Progenitor cell of endocrine pancreas (in vitro differentiated cells): ENCODE results near the gene KDM4F. TPM values are rescaled to one million over a fixed set of nuclear protein-coding genes. Genes with fewer than 3 reads are reported as not detected.

Experiments used
- DNase-seq: peaks from one replicate; pipeline ENCODE4 v3.0.0; 2021; ENCODE audit warnings: low spot score; ENCODE audit not compliant: unreplicated experiment
- H3K27ac Mint-ChIP-seq: 2 replicates; pipeline ENCODE4 v1.8.0; 2021; ENCODE audit warnings: mild to moderate bottlenecking, moderate library complexity, mixed read lengths
- H3K27me3 Mint-ChIP-seq: 2 replicates; pipeline ENCODE4 v1.8.0; 2021; ENCODE audit warnings: mixed read lengths
- H3K36me3 Mint-ChIP-seq: 2 replicates; pipeline ENCODE4 v1.8.0; 2022; ENCODE audit warnings: mixed read lengths; ENCODE audit not compliant: insufficient read depth
- H3K4me1 Mint-ChIP-seq: 2 replicates; pipeline ENCODE4 v1.8.0; 2021; ENCODE audit warnings: low read depth, mixed read lengths
- H3K4me3 Mint-ChIP-seq: 2 replicates; pipeline ENCODE4 v1.8.0; 2021; ENCODE audit warnings: low read depth, mild to moderate bottlenecking, moderate library complexity, mixed read lengths
- H3K9me3 Mint-ChIP-seq: 2 replicates; pipeline ENCODE4 v1.8.0; 2021; ENCODE audit warnings: low read depth, mixed read lengths
- CTCF ChIP-seq: fragments of 200-600 bp; sonication (generic); IDR thresholded peaks from one replicate; pipeline ENCODE4 v1.5.0; 2021; ENCODE audit warnings: antibody characterized with exemption, mild to moderate bottlenecking; ENCODE audit not compliant: unreplicated experiment
- total RNA-seq: library from RNA; stranded (reverse); gene quantifications from 2 replicates; pipeline ENCODE4 v1.2.1, GENCODE V29; 2021

Gene KDM4F
- total RNA-seq, 1 donor from 2014 or later, result not detected

GRCh38 chr11:95054356-95054755 is 5.1 kb downstream of the KDM4F start:
- DNase-seq, result no peak
- peaks cover 15% of the 10 kb centered on the region for H3K27me3 Mint-ChIP-seq
- H3K27ac Mint-ChIP-seq, result no peak overlapping the region
- no peak overlapping the region for H3K4me3 Mint-ChIP-seq
- H3K4me1 Mint-ChIP-seq, result no peaks in the 10 kb centered on the region
- no peaks in the 10 kb centered on the region for H3K36me3 Mint-ChIP-seq
- H3K9me3 Mint-ChIP-seq, result no peaks in the 10 kb centered on the region
- no peak for TF ChIP-seq CTCF

- no peaks in the 10 kb centered on the region for H3K4me1 Mint-ChIP-seq
These were observed 6.2 kb downstream of the KDM4F start for GRCh38 chr11:95055283-95055897.

GRCh38 chr11:95057959-95058358 is 8.7 kb downstream of the KDM4F start:
- no peak for TF ChIP-seq CTCF
- no peaks in the 10 kb centered on the region for H3K4me1 Mint-ChIP-seq
- no peak for DNase-seq
- peaks cover 28% of the 10 kb centered on the region for H3K27me3 Mint-ChIP-seq
- H3K9me3 Mint-ChIP-seq, result no peaks in the 10 kb centered on the region
- H3K27ac Mint-ChIP-seq, result no peak overlapping the region
- H3K4me3 Mint-ChIP-seq, result no peak overlapping the region
- no peaks in the 10 kb centered on the region for H3K36me3 Mint-ChIP-seq

More at GRCh38 chr11:95055283-95055897, 6.2 kb downstream of the KDM4F start:
- H3K27ac Mint-ChIP-seq, result no peak overlapping the region
- peaks cover 17% of the 10 kb centered on the region for H3K27me3 Mint-ChIP-seq
- H3K36me3 Mint-ChIP-seq, result no peaks in the 10 kb centered on the region
- no peak for TF ChIP-seq CTCF
- no peaks in the 10 kb centered on the region for H3K9me3 Mint-ChIP-seq
- H3K4me3 Mint-ChIP-seq, result no peak overlapping the region
- no peak for DNase-seq

GRCh38 chr11:95058621-95059020 is 9.4 kb downstream of the KDM4F start:
- H3K4me1 Mint-ChIP-seq, result no peaks in the 10 kb centered on the region
- H3K27me3 Mint-ChIP-seq, result peaks cover 29% of the 10 kb centered on the region
- H3K9me3 Mint-ChIP-seq, result no peaks in the 10 kb centered on the region
- no peak overlapping the region for H3K27ac Mint-ChIP-seq
- H3K36me3 Mint-ChIP-seq, result no peaks in the 10 kb centered on the region
- TF ChIP-seq CTCF, result no peak
- no peak for DNase-seq
- H3K4me3 Mint-ChIP-seq, result no peak overlapping the region

GRCh38 chr11:95059046-95059445 is 9.8 kb downstream of the KDM4F start:
- no peak for TF ChIP-seq CTCF
- H3K4me3 Mint-ChIP-seq, result no peak overlapping the region
- peaks cover 29% of the 10 kb centered on the region for H3K27me3 Mint-ChIP-seq
- no peaks in the 10 kb centered on the region for H3K4me1 Mint-ChIP-seq
- no peak for DNase-seq
- no peak overlapping the region for H3K27ac Mint-ChIP-seq
- no peaks in the 10 kb centered on the region for H3K9me3 Mint-ChIP-seq
- H3K36me3 Mint-ChIP-seq, result no peaks in the 10 kb centered on the region
